ENCODE results near the gene IGSF23.

GRCh38 chr19:44636439-44637389, 23.4 kb downstream of the IGSF23 start:
- no peak for TF ChIP-seq POLR2A (IDR thresholded peaks at IDR 0.05)
- TF ChIP-seq, protein P1, sequence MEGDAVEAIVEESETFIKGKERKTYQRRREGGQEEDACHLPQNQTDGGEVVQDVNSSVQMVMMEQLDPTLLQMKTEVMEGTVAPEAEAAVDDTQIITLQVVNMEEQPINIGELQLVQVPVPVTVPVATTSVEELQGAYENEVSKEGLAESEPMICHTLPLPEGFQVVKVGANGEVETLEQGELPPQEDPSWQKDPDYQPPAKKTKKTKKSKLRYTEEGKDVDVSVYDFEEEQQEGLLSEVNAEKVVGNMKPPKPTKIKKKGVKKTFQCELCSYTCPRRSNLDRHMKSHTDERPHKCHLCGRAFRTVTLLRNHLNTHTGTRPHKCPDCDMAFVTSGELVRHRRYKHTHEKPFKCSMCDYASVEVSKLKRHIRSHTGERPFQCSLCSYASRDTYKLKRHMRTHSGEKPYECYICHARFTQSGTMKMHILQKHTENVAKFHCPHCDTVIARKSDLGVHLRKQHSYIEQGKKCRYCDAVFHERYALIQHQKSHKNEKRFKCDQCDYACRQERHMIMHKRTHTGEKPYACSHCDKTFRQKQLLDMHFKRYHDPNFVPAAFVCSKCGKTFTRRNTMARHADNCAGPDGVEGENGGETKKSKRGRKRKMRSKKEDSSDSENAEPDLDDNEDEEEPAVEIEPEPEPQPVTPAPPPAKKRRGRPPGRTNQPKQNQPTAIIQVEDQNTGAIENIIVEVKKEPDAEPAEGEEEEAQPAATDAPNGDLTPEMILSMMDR (IDR thresholded peaks at IDR 0.05) = no peak
